HG03097 (cell line): Measurements from ENCODE around the gene NATD1.
A peak's percentile ranks its signal among the peaks of the same experiment; 100 is the strongest.

Experiments
- ATAC-seq: cut with Tn5 transposase; IDR thresholded peaks from one replicate; pipeline ENCODE4 v1.9.1; 2021; ENCODE audit not compliant: unreplicated experiment, low FRiP score

NATD1 gene

DNA sequence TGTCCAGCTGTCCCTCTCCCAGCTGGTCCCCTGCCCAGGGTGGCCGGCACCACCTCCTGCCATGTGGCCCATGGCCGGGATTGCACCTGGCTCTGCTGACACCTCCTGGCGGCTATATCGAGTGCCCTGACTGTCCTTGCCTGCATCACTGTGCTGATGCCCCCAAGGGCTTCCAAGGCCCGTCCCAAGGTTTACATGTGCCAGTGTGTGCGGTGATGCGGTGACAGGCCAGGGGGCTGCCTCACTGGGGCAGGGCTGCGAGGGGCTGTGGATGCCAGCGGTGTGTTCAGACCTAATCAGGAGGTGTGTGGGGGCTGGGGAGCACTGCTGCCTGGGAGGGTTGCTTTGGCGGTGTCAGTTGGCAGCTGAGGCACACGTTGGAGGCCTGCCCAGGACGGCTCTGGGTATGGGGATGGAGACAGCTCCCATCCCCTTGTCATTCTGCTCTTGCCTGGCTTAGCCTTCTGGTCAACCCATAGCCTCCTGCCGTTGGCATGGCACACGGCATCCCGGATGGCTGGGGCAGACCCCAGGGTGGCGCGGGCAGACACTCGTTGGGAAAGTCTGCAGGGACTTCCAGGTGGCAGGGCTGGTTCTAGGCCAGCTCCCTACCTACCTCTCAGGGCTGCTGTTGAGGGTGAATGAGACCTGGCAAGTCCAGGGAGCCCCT is 36.8 kb upstream of the NATD1 start:
- no peak for ATAC-seq

DNA sequence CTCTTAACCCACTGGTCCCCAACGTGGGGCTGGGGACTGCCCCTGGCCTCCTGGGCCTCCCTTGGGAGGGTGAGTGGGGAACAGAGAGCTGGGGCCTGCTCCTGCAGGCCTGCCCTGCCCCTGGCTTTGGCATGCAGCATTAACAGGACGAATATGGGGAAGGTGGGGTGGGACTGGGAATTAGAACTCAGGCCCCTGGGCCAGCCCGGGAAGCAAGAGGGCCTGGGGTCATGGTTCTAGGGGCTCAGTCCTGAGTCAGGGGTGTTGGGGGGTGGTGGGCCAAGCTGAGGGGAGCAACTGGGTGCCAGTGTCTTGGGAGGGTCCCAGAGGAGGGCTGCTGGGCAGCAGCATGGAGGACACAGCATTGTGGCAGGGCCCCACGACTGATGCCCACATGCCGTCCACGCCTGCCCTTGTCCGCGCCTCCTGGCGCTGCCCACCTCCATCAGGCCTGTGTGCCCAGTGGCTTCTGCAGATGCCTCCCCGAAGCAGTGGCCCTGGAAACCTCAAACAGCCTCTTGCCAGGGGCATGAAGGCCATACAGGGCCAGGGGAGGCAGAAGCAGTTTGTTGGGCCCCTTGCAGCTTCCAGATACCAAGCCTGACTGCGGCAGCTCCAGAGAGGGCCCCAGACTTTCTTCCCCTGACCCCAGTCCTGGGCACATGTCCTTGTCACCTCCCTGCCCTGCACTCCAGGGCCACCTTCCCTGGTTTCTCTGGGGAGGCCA is 36.1 kb upstream of the NATD1 start:
- ATAC-seq: no peak

- peak; percentile 13 for ATAC-seq
These were observed 35.4 kb upstream of the NATD1 start for GRCh38 chr17:21288571-21289017.

- peak; percentile 46 for ATAC-seq
These were observed 34.7 kb upstream of the NATD1 start for GRCh38 chr17:21287703-21288449.

DNA sequence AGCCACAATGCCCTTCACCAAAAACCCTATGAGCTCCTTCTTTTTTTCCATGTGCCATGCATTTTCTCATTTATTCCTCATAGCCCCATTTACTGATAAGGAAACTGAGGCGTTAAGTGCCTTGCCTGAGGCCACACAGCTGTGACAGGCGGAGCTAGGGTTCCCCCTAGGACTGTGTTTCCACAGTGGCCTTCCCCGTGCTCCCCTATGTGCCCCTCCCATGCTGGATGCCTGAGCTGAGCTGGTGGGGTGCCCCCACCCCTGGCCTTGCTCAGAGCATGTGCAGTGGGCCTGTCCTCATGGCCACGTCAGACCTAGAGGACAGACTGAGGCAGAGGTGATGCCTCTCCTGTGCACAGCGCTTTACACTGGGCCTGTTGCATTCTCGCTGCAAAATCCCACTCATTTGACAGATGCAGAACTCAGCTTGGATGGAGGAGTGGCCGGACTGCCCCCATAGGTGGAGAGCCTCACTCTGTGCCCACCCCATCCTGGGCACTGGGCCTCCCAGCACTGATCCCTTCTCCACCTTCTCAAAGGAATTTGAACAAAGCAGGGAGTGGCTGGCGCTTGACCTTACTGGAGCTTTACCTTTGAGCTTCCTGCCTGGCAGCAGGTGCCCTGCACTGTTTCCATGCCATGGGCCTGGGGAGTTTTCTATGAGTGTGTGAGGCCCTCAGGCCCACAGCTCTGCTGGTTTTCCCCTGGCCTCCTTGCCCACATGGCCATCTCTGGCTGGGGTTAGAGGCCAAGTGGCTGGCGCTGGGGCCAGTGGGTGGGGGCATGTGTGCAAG is 33.9 kb upstream of the NATD1 start:
- no peak for ATAC-seq

GRCh38 chr17:21286066-21286770 is 33.0 kb upstream of the NATD1 start:
- ATAC-seq: no peak

DNA sequence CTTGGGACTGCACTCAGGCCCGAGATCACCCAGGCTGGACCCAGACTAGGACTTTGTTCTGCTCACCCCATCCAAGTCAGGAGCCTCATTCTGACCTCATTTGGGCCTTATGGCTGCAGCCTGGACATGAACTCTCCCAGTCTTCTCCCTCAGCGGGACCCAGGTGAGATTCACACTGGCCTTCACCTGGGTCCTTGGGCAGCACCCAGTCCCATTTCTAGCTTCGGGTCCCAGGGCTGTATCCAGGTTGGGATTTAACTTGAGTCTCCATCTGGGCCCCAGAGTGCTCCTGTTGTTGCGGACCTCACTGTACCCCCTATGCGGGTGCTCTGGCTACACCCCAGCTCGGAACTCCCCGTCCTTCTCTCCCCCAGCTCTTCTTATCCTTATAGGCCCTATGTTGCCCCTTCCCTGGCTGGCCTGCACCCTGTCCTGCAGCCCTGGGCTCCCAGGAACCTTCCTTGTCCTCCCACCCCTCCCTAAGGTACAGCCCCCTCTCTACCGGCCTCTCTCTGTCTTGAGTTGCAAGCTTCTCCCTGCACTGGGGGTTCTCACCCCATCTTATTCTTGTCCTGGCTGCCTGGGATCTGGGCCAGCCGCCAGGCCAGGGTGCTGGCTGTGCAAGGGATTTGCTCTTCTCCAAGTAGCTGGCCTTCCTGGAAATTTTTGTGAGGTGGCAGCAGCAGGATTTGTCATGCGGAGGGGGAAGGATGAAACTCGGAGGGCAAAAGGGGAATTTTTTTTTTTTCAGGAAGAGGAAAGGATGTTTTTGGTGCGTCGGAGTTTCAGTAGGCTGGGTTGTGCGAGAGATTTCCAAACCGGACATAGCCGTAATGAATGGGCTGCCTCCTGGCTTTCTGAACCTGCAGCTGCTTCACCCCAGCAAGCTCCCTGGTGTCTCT is 32.2 kb upstream of the NATD1 start:
- no peak for ATAC-seq

DNA sequence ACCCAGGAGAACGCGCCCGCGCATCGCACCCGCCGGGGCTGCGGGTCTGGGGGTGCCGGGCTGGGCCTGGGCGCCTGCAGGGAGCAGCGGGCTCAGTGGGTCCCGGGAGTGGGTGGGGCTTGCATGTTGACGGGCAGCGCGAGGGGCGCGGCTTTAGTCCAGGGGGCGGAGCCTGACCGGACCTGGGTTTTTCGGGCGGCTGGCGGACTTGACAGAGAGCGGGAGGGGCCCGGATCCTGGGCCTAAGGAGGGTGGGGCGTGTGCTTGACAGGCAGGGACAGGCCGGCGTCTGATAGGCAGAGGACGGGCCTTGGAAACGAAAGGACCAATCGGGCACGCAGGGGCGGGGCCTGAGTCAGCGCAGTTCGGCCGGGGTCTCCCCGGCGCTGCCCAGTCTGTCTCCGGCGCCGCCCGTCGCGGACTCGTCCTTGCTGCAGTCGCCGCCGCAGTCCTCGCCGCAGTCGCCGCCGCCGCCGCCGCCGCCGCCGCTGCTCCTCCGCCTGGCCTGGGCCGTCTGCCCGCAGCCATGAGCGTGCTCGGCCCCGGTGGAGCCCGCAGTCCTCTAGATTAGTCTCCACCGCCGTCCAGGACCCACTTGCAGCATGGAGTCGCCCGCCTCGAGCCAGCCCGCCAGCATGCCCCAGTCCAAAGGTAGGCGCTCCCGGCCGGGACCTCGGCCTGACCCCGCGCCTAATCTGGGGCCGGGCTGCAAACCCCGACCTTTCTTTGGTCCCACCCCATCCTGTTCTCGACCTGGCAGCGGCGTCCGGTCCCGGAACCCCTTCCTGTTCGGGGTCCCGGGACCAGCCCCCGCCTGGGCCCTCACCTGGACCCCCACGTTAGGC is 31.3 kb upstream of the NATD1 start, which contains the start of gene MAP2K3:
Gene MAP2K3 (plus strand): TSS at position 393 of the 845 bp plus-strand sequence. CDS start 210 bp downstream, at position 603.
- peak; percentile 55 for ATAC-seq

- ATAC-seq: peak; percentile 0
These were observed 30.5 kb upstream of the NATD1 start for GRCh38 chr17:21283482-21284318.

- no peak for ATAC-seq
These were observed 29.6 kb upstream of the NATD1 start for GRCh38 chr17:21282850-21283249.

GRCh38 chr17:21282231-21282630 is 29.0 kb upstream of the NATD1 start:
- no peak for ATAC-seq

- ATAC-seq: peak; percentile 34
These were observed 26.9 kb upstream of the NATD1 start for GRCh38 chr17:21280081-21280518.

DNA sequence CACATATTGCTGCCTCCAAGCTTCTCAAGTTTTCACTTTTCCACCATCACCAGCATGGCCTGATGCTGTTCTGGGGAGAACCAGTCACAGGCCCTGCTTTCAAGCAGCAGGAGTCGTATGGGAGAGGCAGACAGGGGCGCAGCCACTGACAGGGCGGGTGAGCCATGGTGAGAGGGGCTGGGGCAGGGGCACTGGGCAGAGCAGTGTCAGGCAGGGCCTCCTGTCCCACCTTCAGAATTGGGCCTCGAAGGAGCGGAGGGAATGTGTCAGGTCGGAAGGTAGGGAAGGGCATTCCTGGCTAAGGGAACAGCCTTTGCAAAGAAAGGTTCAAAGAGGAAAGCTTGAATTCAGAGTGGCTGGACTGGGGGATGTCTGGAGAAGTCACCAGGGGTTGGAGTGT is 26.4 kb upstream of the NATD1 start:
- ATAC-seq: no peak

DNA sequence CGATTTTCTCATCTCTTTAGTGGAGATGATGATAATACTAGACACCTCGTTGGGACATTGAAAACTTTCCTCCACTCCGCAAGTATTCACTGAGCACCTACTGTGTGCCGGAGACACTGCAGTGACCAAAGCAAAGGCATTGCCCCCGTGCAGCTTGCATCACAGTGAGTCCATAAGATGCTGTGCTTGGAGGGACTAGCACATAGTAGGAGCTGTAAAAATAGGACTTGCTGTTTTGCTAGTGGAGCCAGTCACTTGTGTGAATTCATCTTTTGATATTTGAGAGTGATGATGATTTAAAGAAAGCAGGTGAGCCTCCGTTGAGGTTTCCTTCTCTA is 26.0 kb upstream of the NATD1 start:
- no peak for ATAC-seq

GRCh38 chr17:21278450-21279197 is 25.4 kb upstream of the NATD1 start:
- no peak for ATAC-seq

DNA sequence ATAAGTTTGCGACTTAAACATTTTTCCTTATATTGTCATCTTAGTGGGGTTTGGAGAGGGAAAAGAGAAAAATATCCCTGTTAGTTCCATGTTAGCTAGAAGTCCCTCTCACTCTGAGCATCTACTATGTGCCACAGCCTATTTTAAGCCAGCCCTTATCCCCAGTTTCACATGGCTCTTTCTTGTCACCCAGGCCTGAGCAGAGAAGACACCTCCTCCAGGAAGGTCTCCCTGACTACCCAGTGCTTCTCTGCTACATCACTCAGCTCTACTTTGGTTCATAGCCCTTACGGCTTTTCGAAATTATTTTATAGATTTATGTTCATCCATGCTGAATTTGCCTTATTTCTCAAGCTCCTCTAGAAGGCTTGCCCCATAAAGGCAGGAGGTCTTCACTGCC is 24.1 kb upstream of the NATD1 start:
- ATAC-seq: no peak

- ATAC-seq: no peak
These were observed 23.0 kb upstream of the NATD1 start for GRCh38 chr17:21276264-21276588.
